Measurements from ENCODE around the gene ZNF830.
A peak's percentile ranks its signal among the peaks of the same experiment; 100 is the strongest.
"Not testable (repeated sequence)": the region's sequence is repeated elsewhere in the genome, so short reads cannot be mapped to it uniquely, and the experiment has no call there.

Gene ZNF830, protein sequence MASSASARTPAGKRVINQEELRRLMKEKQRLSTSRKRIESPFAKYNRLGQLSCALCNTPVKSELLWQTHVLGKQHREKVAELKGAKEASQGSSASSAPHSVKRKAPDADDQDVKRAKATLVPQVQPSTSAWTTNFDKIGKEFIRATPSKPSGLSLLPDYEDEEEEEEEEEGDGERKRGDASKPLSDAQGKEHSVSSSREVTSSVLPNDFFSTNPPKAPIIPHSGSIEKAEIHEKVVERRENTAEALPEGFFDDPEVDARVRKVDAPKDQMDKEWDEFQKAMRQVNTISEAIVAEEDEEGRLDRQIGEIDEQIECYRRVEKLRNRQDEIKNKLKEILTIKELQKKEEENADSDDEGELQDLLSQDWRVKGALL

DNA sequence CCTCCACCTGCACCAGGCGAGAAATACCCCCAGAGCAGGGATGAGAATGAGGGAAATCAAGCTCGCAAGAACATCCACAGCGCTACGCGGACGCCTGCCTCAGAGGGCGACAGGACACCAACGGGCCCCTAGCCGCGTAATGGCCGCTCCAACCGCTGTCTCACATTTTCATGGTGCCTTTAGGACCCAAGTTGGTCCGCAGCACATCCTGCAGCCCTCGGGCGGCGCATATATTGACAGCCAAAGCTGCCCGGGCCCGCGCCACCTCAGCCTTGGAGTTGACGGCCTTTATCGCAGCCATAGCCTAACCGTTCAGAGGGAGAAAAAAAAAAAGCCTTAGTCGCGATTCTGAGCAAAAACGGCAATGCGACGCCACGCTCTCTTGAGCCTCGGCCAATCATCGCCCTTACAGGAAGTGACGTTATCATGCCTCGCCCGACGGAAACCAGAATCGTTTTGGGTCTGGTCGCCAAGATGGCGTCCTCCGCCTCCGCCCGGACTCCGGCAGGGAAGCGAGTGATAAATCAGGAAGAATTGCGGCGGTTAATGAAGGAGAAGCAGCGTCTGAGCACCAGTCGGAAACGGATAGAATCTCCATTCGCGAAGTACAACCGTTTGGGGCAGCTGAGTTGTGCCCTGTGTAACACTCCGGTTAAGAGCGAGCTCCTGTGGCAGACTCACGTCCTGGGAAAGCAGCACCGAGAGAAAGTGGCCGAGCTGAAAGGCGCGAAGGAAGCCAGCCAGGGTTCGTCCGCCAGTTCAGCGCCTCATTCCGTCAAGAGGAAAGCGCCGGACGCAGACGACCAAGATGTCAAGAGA lies at the start of gene ZNF830, which contains the start of gene CCT6B:
ZNF830 (plus strand) TSS at position 448 of the 819 bp plus-strand sequence; CDS start at position 475, 27 bp downstream.
CCT6B (minus strand) TSS at position 368 of the 819 bp plus-strand sequence; CDS start at position 301, 67 bp downstream.
- peak in 1 of 2 experiments; percentile 68 for DNase-seq

DNA sequence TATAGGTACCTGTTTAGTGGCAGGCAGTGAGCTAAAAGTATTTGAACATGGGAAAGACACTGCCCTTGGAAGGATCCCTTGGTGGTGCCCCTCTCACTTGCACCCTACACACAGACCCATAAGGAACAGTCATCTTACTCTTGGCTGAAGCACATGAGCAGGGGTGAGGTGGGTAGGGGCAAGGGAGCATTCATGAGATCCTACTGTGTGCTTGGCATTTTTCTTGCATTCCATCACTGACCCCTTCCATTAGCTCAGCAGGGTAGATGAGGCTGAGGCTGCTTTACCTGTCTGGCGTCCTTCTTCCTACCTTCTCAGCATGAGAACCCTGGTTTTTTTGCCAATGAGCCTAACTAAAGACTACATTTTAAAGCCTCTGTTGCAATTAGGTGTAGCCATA lies 48.3 kb upstream of the ZNF830 start:
- DNase-seq: no peak

DNA sequence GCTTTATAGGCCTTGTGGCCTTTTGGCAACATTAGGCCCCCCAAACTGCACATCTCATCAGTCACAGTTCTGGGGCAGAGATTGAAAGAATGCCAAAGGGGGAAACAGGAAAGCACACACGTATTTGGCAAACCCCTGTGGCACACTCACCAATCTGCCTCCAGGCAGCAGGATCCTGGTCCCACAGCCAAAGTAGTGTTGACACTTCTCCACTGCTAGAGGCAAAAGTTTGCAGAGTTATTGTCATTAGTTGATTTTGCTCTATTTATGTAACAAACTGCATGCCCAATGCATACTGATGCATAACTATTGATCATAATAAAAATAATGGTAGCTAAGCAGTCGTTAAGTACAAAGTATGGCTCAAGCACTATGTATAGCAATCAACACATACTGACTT lies 45.2 kb upstream of the ZNF830 start:
- no peak for DNase-seq

DNA sequence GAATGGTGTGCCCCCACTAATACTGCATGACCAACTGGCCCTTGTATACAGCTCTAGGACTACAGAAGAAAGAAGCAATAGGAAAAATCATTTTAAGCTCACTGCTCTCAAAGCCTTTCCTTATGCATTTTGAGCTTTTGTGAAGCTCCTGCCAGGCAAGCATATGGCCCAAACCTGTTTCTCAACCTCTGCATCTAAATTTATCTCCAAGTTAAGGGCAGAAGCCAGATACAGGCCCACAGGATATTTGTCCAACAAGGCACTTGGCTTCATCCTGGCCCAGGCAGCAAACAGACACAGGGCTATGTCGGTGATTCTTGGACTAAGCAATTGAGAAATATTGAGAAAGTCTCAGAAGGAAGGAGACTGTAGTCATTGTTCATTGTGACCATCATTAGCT lies 44.0 kb upstream of the ZNF830 start:
- peak in 1 of 2 experiments; percentile 33 for DNase-seq

DNA sequence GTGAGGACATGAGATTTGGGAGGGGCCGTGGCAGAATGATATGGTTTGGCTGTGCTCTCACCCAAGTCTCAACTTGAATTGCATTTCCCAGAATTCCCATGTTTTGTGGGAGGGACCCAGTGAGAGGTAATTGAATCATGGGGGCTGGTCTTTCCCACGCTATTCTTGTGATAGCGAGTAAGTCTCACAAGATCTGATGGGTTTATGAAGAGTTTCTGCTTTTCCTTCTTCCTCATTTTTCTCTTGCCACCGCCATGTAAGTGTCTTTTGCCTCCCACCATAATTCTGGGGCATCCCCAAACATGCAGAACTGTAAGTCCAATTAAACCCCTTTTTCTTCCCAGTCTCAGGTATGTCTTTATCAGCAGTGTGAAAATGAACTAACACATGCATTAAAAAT lies 40.7 kb upstream of the ZNF830 start:
- DNase-seq: no peak

DNA sequence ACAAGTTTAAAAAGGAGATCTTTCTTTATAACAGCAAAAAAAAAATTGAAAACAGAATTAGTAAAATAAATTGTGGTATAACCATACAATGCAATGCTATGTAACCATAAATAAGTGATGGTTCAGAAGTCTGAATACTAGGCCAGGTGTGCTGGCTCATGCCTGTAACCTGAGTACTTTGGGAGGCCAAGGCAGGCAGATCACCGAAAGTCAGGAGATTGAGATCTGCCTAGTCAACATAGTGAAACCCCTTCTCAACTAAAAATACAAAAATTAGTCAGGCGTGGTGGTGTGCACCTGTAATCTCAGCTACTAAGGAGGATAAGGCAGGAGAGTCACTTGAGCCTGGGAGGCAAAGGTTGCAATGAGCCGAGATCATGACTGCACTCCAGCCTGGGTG lies 34.7 kb upstream of the ZNF830 start:
- no peak for DNase-seq

DNA sequence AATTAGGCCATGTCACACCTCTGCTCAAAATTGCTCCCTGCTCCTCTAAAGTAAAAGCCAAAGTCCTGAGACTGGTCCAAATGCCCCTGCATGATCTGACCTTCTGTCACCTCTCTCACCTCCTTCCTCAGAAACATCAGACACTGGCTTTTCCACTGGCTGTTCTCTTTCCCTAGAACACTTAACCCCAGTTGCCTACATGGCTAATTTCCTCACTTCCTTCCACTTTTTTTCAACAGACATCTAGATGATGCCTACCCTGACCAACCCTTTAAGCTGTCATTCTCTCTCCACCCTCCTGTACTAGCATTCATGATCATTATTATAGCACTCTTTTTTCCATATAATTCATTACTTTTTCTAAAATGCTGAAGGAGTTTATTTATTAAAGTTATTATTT lies 31.1 kb upstream of the ZNF830 start:
- DNase-seq: no peak

DNA sequence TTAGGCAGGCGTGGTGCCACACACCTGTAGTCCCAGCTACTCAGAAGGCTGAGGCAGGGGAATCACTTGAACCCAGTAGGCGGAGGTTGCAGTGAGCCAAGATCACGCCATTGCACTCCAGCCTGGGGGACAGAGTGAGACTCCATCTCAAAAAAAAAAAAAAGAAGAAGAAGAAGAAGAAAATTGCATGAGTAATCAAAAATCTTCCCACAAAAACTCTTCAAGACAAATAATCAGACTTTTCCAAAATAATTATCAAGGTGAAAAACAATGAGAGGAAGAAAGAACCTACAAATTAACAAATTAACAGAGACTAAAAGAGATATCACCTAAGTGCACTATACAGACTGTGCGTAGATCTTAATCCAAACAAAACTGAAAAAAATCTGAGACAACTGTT lies 10.6 kb upstream of the ZNF830 start:
- not testable (repeated sequence) for DNase-seq

DNA sequence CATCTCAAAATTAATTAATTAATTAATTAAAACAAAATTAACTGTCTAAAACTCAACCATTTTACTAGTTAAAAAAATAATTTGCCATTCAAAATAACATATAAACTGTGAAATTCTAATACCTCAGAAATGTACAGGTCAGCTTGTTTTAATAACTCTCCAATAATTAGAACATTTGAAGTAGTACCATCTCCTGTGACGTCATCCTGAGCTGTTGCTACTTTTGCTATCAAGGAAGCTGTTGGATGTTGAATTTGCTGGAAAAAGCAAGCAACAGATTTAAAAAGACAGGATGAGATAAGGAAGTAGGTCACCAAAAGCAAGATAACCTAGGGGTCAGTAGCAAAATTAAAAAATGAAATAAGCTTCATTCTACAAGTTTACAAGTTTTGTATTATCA lies 2.9 kb upstream of the ZNF830 start:
- DNase-seq: no peak

DNA sequence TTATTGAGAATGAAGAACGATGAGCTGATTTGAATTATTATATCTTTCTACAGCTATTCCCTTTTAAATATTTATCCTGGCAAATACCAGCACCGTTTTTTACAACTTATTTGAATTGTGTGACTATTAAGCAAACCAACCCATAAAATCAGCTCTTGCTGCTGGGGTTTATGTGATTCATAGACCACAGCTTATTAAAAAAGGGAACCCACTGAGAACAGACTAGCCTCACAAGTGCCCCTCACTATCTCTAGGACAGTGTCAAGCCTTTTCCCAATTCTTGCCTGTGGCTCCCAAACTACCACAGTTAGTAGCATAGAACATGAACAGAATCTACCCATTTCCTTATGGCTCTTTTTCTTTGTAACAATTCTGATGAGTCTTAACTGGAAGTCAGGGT lies 12.8 kb downstream of the ZNF830 start:
- no peak for DNase-seq

DNA sequence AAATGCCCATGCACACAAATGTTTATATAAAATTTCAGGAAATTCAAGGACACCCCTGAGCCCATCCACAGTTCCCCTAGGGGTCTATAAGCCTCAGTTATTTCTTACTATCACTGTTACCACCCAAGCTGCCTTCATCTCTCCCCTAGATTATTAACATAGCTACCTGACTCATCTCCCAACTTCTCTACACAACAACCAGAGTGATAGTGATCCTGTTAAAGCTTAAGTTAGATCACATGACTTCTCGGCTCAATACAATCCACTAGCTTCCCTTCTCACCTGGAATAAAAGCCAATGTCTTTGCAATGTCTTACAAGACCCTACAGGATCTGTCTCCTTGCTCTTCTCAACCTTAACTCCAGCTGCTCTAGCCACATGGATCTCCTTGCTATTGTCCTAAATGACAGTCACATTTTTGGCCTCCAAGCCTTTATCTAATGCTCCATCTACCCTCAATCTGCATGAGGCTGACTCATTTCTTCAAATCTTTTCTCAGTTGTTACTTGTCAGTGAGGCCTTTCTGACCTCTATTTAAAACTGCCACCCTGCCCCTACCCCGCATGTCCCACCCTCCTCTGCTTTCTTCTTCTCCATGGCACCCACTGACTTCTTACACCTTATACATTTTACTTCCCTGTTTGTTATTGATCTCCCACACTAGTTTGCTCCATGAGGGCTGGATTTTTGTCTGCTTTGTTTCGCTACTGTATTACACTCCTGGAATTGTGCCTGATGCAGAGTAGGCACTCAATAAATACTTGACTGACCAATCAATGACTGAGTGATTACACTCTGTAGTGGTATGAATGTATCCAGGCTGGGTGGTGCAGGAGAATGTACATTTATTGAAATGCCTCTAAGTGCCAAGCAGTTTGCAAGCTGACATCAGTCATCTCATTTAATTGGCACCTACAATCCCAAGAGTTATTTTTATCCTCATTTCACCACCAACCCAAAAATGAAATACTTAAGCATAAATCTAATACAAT lies 13.8 kb downstream of the ZNF830 start:
- DNase-seq: no peak

DNA sequence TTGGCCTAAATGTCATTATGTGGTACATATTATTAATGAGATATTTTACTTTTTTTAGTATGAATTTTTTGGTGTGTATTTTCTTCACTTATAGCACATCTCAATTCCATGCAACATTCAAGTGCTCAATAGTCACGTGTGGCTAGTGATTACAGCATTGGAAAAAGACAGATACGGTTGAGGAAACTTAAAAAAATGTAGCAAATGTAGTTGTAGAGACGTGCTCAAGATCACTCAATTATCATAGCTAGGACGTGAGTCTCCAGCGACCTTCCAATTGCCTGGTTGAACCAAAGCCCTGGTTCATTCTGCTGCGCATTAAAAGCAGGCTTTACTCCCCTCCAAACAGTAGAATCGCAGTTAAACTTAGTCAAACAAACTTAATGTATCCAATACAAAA lies 17.8 kb downstream of the ZNF830 start:
- no peak for DNase-seq

DNA sequence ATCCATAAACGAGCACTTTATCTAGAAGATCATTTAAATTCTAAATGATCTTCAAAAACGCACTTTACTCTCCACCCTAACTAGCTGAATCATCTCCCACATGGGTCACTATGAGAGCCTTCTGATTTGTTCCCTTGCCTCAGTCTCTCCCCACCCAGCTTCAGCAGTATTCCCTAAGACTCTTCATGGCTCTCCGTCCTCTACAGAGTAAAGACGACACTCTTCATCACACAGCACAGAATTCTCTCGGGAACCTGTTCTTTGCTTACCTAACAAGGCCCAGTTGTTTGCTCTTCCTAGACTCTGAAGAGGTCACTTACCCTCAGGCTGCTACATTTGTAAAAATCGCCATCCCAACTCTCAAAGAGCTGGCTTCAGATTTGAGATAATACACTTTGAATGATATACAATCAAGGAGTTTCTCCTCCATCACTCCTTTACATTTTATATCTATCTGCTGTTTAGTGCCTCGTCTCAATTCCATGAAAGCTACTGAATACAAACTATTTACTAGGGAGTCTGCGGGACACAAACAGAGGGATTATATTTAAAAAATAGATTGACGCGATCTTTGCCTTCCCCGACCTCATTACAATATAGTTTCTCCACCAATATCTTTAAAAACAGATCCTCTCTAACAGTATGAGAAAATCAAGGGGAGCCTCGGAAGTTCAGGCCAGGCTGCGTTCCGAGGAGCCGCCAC lies 18.5 kb downstream of the ZNF830 start:
- no peak for DNase-seq

DNA sequence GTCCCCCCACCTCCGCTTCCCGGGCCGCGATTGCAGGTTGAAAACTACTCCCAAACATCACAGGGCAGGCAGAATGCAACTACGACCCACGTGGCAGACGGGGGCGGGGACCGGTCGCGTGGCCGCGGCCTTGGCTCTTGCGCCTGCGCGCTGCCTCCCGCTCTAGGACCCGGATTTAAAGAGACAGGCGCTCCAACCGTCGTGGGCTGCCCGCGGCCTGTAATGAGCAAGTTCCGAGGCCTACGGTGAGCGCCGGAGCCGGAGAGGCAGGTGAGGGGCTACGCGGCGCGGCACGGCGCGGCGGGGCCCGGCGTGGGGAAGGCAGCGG lies 19.0 kb downstream of the ZNF830 start, which contains the start of gene LIG3:
LIG3 (plus strand) TSS at position 160 of the 328 bp plus-strand sequence. CDS start 2,494 bp downstream, outside the sequence.
- DNase-seq: peak; percentile 49 to 79

DNA sequence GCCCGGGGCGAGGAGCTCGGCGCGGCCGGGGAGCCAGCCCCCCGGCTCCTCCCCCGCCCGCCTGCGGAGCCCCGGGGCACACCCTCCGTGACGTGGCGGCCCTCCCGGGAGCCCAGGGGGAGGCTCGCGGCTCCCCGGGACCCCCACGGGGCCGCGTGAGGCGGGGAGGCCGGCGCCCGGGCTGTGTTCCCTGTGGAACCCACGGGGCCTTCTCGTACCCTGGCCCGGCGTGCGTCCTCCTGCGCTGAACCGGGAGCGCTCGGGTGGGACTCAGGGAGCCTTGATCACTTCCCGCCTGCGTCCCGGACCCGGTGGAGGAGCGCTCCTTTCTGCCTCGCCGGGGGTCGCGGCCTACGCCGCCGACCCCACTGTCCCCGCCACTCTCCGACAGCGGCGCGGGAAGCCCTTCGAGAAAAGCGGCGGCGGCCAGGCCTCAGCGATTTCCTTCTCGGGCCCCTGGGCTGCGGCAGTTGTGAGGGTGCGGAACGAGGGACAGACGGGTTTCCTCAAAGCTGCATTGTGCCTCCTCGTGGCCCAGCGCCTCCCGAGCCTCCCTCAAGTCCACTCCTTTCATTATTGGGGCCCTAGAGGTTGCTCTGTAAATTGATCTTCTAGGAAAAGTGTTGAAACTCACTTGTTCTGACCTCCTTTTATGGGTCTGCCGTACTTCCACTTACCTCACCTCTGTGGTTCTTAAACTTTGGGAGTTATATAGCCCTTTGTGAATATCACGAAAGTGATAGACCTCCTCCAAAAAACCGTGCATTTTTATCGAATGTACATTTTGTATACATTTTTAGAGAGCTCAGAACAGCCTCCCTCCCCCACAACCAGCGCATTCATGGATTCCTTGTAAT lies 19.6 kb downstream of the ZNF830 start:
- peak in 1 of 2 experiments; percentile 12 for DNase-seq

DNA sequence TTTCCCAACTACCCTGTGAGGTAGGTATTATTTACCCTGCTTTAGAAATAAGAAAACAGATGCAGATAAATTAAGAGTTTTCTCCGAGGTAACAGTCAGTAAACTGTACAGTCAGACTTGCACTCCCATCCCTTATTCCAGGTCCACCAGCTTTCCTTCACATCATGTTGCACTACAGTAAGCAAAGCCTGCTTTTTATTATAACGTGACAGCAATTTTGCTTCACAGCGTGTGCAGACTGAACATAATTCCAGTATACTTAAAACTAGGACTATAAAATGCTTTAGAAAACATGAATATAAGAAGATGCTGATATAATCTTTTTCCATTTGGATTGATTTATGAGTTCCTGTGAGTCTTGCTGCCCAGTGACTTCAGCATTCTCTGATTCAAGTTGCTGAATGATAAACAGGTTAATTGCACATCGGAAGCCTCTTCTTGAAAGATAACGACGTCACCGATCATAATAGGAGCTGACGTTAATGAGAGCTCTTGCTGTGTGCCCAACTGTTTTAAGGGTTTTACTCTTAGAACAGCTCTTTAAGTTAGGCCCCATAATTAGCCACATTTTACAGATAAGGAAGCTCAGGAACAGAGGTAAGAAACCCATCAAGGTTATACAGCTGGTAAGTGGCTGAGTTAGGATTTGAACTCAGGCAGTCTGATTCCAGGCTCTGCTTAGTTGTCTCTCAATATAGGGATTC lies 20.4 kb downstream of the ZNF830 start:
- no peak for DNase-seq

DNA sequence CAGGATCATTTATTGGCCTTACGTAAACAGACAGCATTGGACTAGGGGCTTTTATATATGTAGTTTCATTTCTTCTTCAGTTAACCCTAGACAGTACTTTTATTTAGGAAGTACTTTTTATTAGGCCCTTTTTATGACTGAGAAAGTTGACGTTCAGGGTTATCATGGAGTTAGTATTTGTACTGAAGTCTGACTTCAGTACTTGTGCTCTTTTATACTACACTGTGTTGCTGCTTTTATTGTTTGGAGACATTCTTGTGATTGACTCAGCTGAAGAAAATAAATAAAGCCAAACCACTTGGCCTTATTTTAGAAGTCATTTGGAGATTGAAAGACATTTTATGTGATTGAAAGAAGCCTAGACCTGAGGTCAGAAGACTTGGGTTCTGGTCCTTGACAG lies 25.9 kb downstream of the ZNF830 start:
- no peak for DNase-seq

DNA sequence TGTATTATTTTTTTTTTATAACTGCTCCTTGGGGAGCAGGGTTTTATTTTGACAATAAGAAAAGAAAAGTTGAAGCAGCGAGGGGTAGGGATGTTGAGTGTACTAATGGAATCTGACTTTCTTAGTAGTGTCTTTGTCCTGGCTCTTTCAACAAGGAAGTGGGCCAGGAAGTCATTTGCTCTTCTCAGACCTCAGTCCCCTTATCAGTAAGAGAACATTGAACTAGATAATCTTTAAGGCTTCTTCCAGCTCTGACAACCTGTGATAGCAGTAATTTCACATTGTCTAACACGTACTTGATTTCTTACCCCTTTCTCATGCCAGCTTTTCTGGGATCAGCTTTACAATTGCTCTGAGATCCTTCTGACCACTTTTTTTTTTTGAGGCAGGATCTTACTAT lies 27.3 kb downstream of the ZNF830 start:
- no peak for DNase-seq

DNA sequence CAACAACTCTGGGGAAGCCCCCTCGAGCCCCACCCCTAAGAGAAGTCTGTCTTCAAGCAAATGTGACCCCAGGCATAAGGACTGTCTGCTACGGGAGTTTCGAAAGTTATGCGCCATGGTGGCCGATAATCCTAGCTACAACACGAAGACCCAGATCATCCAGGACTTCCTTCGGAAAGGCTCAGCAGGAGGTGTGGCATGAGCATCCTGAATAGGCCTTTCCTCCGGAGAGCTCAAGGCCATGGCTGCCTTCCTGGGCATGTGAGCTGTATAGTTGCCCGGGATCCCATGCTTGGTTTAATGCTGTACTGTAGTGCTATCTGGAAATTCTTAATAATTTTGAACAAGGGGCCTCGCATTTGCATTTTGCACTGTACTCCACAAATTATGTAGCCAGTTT lies 28.1 kb downstream of the ZNF830 start:
- no peak for DNase-seq

DNA sequence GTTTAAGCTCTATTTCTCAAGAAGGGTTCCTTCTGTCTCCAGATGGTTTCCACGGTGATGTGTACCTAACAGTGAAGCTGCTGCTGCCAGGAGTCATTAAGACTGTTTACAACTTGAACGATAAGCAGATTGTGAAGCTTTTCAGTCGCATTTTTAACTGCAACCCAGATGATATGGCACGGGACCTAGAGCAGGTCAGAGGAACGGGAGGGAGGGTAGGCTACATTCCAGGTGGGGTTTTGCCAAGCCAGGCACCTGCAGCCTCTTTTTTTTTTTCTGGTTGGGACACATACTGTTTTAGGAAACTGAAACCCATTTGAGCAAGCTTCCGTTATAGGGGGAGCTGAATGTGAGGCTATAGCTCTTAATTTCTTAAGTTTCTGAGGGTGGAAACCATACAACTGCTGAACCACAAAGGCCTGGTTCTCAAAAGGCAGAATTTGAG lies 29.6 kb downstream of the ZNF830 start:
- no peak for DNase-seq
